Measurements from ENCODE around the gene EGLN1.

DNA sequence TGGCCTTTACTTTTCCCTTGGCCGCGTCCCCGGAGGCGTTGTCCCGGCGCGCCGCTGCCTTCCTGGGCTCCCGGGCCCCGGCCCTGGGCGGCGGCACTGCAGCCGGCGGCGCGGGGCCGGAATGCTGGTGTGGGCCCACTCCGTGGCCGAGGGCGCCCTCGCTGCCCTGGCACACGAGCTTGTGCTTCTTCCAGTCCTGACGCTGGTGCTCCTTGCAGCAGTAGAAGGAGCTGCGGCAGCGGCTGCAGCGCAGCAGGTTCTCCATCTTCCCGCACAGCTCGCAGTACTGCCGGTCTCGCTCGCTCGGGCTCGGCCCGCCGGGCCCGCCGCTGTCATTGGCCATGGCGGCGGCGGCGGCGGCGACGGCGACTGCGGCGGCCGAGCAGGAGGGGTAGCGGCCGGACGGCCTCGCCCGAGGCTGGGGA is 529 bp downstream of the EGLN1 start:
- TF ChIP-seq, protein P1, sequence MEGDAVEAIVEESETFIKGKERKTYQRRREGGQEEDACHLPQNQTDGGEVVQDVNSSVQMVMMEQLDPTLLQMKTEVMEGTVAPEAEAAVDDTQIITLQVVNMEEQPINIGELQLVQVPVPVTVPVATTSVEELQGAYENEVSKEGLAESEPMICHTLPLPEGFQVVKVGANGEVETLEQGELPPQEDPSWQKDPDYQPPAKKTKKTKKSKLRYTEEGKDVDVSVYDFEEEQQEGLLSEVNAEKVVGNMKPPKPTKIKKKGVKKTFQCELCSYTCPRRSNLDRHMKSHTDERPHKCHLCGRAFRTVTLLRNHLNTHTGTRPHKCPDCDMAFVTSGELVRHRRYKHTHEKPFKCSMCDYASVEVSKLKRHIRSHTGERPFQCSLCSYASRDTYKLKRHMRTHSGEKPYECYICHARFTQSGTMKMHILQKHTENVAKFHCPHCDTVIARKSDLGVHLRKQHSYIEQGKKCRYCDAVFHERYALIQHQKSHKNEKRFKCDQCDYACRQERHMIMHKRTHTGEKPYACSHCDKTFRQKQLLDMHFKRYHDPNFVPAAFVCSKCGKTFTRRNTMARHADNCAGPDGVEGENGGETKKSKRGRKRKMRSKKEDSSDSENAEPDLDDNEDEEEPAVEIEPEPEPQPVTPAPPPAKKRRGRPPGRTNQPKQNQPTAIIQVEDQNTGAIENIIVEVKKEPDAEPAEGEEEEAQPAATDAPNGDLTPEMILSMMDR (conservative IDR thresholded peaks at IDR 0.05; ENCODE audit: low read length): no peak
- no peak for TF ChIP-seq EZH2phosphoT487 (IDR thresholded peaks at IDR 0.05; ENCODE audit: borderline replicate concordance, low read depth, low read length)
